ENCODE results near the gene TST.

DNA sequence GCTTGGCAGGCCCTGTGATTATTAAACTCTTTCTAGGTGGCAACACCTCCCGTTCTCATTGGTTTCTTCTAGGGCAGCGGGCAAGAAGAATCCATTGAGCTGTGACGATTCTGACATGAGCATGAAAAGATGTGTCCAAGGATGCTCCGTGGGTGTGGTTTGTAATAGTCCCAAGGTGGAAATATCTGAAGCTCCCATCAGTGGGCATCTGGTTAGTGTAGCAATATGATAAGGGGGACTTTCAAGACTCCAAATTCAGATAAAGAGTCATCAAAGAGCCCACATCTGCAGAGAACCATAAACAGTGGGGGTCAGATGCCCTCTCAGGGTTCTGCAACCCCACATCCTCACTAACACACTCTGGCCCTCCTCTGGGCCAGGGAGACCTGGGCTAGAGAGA lies 42.6 kb downstream of the TST start:
- TF ChIP-seq POLR2AphosphoS5 (IDR thresholded peaks at IDR 0.05; ENCODE audit: low read depth, low read length) (no peak), POLR2A (IDR thresholded peaks at IDR 0.05; ENCODE audit: low read depth, low read length) (no peak)

Measured in GM12892 (cell line).